NOMO-1 treated with dmso at 0.1 percent for 144 hours (cell line): Measurements from ENCODE around the gene NRXN2.
A peak's percentile ranks its signal among the peaks of the same experiment; 100 is the strongest.
"Not testable (repeated sequence)": the region's sequence is repeated elsewhere in the genome, so short reads cannot be mapped to it uniquely, and the experiment has no call there.

Experiments
- DNase-seq: peaks from one replicate; lab custom pipeline; 2025; ENCODE audit not compliant: unreplicated experiment; lab: John Stamatoyannopoulos, UW

NRXN2 gene

GRCh38 chr11:64677441-64678023 is 45.5 kb downstream of the NRXN2 start:
- no peak for DNase-seq

GRCh38 chr11:64676261-64676615 is 46.8 kb downstream of the NRXN2 start:
- DNase-seq, result no peak

- no peak for DNase-seq
These were observed 47.3 kb downstream of the NRXN2 start for GRCh38 chr11:64675450-64676260.

- DNase-seq, result no peak
These were observed 48.2 kb downstream of the NRXN2 start for GRCh38 chr11:64674774-64675173.

GRCh38 chr11:64673279-64673678 is 49.7 kb downstream of the NRXN2 start:
- no peak for DNase-seq

GRCh38 chr11:64672875-64673274 is 50.1 kb downstream of the NRXN2 start:
- no peak for DNase-seq

- DNase-seq, result no peak
These were observed 52.0 kb downstream of the NRXN2 start for GRCh38 chr11:64670975-64671374.

GRCh38 chr11:64667154-64667745 is 55.7 kb downstream of the NRXN2 start:
- no peak for DNase-seq

GRCh38 chr11:64665411-64665821 is 57.6 kb downstream of the NRXN2 start:
- DNase-seq, result no peak

- DNase-seq, result not testable (repeated sequence)
These were observed 58.6 kb downstream of the NRXN2 start for GRCh38 chr11:64664236-64664870.

- no peak for DNase-seq
These were observed 59.3 kb downstream of the NRXN2 start for GRCh38 chr11:64663656-64664055.

- no peak for DNase-seq
These were observed 61.4 kb downstream of the NRXN2 start for GRCh38 chr11:64661614-64662013.

GRCh38 chr11:64661146-64661545 is 61.9 kb downstream of the NRXN2 start:
- DNase-seq, result no peak

GRCh38 chr11:64660706-64661105 is 62.3 kb downstream of the NRXN2 start:
- DNase-seq, result no peak

GRCh38 chr11:64660205-64660604 is 62.8 kb downstream of the NRXN2 start:
- no peak for DNase-seq

- no peak for DNase-seq
These were observed 63.4 kb downstream of the NRXN2 start for GRCh38 chr11:64659417-64660144.

GRCh38 chr11:64658265-64658664 is 64.7 kb downstream of the NRXN2 start:
- no peak for DNase-seq

- DNase-seq, result no peak
These were observed 66.1 kb downstream of the NRXN2 start for GRCh38 chr11:64656862-64657261.

- DNase-seq, result no peak
These were observed 66.9 kb downstream of the NRXN2 start for GRCh38 chr11:64655941-64656601.

- peak; percentile 83 for DNase-seq
These were observed 67.9 kb downstream of the NRXN2 start for GRCh38 chr11:64654958-64655541.
